Activated CD4-positive, CD25-positive, alpha-beta regulatory T cell (primary cell): ENCODE data around the gene TBK1.
"Not testable (repeated sequence)": the region's sequence is repeated elsewhere in the genome, so short reads cannot be mapped to it uniquely, and the experiment has no call there.

ENCODE experiments used
- DNase-seq, 4 experiments: peaks; one replicate each; lab custom pipeline; 2025; lab: John Stamatoyannopoulos, UW

Gene TBK1

DNA sequence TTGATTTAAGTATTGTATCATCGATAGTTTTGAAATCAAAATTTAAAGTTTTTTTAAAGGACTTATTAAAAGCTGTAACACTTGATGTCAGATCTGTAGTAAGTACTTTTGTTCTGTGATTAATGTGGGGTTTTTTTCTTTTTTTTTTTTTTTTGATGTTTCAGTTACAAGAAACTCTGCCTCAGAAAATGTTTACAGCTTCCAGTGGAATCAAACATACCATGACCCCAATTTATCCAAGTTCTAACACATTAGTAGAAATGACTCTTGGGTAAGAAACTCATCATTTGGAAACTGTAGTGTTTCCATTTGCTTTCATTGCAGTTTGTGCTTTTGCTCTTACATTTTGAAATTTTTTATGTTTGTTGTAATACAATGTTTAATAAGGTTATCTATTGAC, 45.6 kb downstream of the TBK1 start:
- DNase-seq = no peak

DNA sequence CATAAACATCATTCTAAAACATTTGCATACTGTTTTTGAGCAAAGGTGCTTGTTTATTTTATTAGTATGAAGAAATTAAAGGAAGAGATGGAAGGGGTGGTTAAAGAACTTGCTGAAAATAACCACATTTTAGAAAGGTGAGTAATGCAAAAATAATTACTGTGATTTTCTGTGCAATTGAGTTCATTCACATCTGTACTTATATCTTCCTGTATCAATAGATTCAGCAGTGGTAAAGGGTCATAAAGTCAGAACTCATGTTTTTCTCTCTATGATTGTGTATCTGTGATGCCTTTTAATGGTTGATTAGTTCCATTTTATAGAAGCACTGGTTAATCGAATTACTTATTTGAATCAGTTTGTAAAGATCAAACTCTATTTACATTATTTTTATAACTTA, 46.0 kb downstream of the TBK1 start:
- no peak for DNase-seq

- DNase-seq = no peak
These were observed 48.5 kb downstream of the TBK1 start for GRCh38 chr12:64500394-64500793.

GRCh38 chr12:64501486-64501885, 49.6 kb downstream of the TBK1 start:
- no peak for DNase-seq

DNA sequence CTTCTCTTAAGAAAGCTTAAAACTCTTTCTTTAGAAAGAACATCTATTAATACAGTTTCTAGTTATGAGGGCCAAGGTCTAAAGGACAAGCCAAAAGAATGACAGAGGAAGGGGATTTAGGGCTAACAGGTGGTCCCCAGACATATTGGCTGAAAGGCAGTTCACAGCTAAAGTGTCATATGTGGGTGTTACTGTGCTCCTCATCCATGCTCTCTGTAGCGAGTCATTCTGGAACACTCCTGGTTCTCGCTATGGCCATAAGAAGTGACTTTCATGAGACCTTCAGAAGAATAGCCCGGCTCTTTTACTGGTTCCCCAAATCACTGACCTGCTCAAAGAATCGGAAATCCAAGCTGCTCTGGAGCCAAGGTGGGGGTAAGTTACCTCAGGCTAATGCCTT, 55.0 kb downstream of the TBK1 start:
- no peak for DNase-seq

GRCh38 chr12:64510667-64511066, 58.7 kb downstream of the TBK1 start:
- no peak for DNase-seq

- DNase-seq = no peak
These were observed 66.5 kb downstream of the TBK1 start for GRCh38 chr12:64518396-64518795.

- DNase-seq = no peak
These were observed 69.9 kb downstream of the TBK1 start for GRCh38 chr12:64521833-64522232.

GRCh38 chr12:64522316-64522715, 70.4 kb downstream of the TBK1 start:
- DNase-seq = no peak

- DNase-seq = no peak
These were observed 70.9 kb downstream of the TBK1 start for GRCh38 chr12:64522807-64523206.

GRCh38 chr12:64523565-64524444, 71.9 kb downstream of the TBK1 start:
- DNase-seq = not testable (repeated sequence)

DNA sequence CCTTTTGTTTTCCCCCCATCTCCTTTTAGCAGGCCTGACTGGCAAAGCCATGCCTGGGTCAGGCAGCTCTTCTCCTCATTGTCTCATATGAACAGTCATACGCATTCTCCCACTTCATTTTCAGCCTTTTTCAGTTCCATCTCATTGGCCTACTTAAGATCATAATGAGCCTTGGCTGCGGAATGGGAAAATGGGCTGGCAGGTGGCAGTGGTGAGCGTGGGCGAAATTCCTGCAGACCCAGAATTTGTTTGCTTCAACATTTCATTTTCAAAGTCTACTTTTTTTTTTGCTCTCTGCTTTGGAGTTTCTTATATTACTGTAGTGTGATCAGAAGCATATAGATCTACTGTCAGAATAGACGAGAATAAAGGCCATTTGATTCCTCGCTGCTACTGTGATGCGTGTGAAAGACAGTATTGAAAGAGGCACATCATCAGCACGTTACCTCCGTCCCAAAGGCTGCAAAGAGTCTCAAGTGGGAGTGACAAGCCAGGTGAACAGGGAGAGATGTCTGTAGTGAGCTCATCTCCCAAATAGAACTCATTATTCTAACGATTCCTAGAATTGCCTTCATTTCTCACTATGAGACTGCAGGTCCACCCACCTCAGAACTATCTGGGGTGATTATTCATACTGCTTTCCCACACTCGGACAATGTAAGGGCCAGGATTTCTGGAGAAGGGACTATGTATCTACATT, 73.7 kb downstream of the TBK1 start:
- DNase-seq = no peak

GRCh38 chr12:64526859-64527258, 74.9 kb downstream of the TBK1 start:
- no peak for DNase-seq

DNA sequence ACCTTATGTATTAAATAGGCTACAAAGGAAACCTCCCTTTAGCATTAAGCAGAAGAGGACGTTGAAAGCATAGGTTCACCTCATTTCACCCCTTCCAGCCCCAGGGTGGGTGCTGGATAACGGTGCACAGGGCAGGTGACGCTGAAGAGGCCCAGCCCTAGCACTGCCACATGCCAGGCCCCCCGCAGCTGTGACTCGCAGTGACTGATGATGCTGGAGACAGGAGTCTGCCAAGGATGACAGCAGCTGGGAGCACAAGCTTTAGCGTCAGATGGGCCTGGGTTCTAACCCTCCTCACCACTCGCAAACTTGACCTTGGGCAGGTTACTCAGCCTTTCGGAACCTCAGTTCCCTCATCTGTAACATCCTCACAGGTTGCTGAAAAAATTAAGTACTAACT, 76.7 kb downstream of the TBK1 start:
- no peak for DNase-seq

- DNase-seq = no peak
These were observed 78.6 kb downstream of the TBK1 start for GRCh38 chr12:64530566-64530965.

GRCh38 chr12:64531665-64532334, 79.9 kb downstream of the TBK1 start:
- DNase-seq = no peak

DNA sequence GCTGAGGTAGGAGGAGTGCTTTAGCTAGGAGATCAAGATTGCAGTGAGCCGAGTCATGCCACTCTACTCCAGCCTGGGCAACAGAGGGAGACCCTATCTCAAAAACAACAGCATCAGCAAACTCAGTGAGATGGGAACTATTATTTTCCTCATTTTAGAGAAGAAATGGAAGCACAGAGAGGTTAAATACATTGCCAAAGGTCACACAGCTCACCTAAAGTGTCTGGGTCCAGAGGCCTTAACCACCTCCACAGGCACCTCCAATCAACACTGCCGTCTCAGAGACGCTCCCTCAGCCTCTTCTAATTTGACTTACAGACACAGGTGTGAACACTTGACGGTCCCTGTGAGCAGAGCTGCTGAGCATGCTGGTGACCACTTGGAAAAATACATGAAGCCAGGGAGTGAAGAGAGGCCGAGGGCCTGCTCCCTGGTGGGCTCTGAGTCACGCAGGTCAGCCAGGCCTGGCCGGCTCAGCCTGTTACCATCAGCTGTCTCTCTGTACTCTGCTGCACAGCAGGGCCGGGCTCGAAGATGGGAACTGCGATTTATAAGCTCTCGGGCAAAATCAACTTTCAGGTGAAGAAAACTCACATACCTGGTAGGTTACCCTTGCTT, 80.9 kb downstream of the TBK1 start:
- DNase-seq = no peak

DNA sequence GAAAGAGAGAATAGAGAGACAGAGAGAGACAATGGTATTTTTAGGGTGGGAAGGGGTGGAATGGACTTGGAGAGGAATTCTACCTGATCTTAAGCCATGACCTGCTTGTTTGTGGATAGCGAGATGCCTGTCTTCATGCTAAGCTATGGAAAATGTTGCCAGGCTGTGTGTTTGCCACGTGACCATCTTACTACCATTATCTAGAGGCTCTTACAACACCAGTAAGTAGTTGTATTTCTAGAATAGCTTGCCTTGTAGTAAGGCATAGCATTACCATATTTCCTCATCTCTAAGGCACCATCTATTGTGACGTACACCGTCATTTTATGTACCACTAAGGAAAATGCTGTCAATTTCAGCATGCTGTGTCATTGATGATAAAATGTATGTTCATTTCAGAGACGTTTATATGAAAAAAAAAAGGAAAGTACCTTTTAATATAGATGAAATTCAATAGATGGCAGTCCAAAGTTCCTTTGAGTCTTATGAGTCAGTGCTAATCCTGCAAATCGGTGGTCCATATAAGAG, 82.8 kb downstream of the TBK1 start:
- DNase-seq = no peak

DNA sequence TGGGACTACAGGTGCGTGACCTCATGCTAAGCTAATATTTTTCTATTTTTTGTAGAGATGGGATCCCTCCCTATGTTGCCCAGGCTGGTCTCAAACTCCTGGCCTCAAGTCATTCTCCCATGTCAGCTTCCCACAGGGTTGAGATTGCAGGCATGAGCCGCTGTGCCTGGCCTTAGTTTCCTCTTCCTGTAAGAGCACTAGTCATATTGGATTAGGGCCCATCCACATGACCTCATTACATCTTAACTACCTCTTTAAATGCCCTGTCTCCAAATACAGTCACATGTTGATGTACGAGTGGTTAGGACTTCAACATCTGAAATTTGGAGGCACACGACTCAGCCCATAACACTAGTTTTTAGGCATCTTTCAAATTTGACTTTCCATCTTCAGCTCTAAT, 86.2 kb downstream of the TBK1 start:
- no peak for DNase-seq

GRCh38 chr12:64542409-64543047, 90.6 kb downstream of the TBK1 start:
- DNase-seq = not testable (repeated sequence)

DNA sequence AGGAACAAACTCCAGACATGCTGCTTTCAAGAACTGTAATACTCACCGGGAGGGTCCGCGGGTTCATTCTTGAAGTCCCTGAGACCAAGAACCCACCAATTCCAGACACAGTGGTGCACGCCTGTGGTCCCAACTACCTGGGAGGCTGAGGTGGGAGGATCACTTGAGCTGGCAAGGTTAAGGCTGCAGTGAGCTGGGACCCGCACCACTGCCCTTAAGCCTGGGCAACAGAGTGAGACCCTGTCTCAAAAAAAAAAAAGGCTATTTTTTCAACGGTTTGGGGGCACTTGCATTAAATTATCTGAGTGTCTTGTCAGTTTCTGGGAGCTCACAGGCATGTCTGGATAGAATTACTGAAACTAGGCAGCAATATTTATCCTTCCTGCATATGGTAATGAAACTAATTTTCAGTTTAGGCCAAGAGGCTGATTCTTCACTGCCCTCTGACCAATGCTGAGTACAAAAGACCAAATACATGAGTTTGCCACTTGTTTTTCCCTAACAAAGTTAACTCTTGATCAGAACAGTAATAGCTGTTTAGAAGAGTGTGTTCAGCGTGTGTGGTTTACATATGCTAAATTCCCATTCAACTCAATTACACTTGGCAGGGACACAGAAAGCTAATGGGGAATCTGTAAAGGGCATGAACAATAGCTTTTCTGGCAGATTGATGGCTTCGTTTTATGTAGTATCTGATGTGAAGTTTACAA, 92.6 kb downstream of the TBK1 start:
- no peak for DNase-seq
